Sigmoid colon (tissue), 4 donors: ENCODE results near the gene TRERF1.

ENCODE experiments used
- CTCF ChIP-seq, 4 experiments: fragments of 450-650 bp in 3 of 4; fragments of 200-600 bp in 1 of 4; IDR thresholded peaks; one replicate each; pipeline ENCODE4 v1.5.1; 2016 to 2019; ENCODE audit warnings: antibody characterized with exemption in 4 of 4, mild to moderate bottlenecking in 3 of 4, moderate library complexity in 2 of 4
- POLR2A ChIP-seq, 2 donors: fragments of 450-650 bp; IDR thresholded peaks; one replicate each; pipeline ENCODE4 v1.6.1; 2016; ENCODE audit warnings: antibody characterized with exemption in 2 of 2, mild to moderate bottlenecking in 2 of 2, moderate library complexity in 2 of 2
- POLR2AphosphoS5 ChIP-seq, 4 donors: sonication (generic); formaldehyde crosslinking; IDR thresholded peaks; one replicate each; pipeline ENCODE4 v1.6.1; 2017; ENCODE audit warnings: antibody characterized with exemption in 4 of 4

GRCh38 chr6:42264852-42265390 lies 186.8 kb downstream of the TRERF1 start:
- TF ChIP-seq CTCF (IDR thresholded peaks at IDR 0.05) (no peak), POLR2A (IDR thresholded peaks at IDR 0.05) (no peak), POLR2AphosphoS5 (IDR thresholded peaks at IDR 0.05) (no peak)
